Measurements from ENCODE around the gene SEC31A.
"Not testable (repeated sequence)": the region's sequence is repeated elsewhere in the genome, so short reads cannot be mapped to it uniquely, and the experiment has no call there.

SEC31A gene

DNA sequence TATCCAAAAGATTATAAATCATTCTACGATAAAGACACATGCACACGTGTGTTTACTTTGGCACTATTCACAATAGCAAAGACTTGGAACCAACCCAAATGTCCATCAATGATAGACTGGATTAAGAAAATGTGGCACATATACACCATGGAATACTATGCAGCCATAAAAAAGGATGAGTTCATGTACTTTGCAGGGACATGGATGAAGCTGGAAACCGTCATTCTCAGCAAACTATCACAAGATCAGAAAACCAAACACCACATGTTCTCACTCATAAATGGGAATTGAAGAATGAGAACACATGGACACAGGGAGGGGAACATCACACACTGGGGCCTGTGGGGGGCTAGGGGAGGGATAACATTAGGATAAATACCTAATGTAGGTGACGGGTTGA, 57.9 kb downstream of the SEC31A start:
- DNase-seq (ENCODE audit: low spot score), result not testable (repeated sequence)

DNA sequence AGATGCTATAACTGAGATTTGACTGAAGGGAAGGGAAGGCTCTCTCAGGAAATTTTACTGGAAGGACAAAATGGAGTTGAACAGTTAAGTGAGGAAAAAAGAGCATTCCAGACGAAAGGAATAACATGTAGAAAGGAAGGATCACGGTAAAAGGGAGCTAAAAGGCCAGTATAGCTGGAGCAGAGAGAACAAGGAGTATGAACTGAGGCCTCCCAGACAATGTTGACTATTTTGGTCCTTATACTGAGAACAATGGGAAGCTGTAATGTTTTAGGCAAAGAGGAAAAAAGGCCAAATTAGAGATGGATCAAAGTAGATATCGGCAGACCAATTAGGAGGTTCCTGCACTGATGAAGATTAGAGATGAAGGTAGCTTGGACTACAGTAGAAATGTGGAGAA, 65.5 kb downstream of the SEC31A start:
- DNase-seq (ENCODE audit: low spot score), result no peak

DNA sequence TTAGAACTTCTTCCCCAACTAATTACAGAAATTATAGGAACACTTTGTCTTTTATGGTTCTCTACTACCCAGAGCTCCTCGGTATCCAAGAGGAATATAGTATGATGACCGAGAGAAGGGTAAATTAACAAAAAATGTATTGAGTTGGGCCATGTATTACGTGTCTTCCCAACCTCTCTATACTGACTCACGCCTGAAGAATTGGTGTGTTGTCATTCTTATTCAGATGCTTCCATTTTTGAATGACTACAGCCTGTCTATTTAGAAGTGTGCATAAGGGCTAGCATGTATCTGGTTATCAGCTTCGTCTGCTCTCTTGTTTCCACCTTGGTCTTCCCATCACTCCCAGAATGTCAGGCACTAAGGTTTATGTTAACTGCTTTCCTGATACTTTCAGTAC, 67.9 kb downstream of the SEC31A start:
- no peak for DNase-seq (ENCODE audit: low spot score)

DNA sequence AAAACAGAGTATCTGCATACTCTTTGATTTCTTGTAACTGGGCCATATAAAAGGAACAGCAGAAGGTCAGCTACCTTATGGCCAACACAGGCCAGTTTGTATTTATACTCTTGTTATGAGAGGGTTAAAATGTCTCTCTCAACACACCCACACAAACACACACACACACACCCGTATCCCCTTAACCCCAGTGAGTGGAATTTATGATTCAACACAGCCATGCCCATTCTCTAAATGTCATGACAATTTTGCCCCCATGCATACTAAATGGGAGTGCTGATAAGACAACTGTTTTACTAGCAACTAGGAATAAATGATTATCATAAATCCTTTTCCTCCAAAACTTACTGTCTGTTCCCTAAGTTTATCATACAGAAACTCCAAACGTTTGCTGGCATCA, 70.3 kb downstream of the SEC31A start:
- no peak for DNase-seq (ENCODE audit: low spot score)

DNA sequence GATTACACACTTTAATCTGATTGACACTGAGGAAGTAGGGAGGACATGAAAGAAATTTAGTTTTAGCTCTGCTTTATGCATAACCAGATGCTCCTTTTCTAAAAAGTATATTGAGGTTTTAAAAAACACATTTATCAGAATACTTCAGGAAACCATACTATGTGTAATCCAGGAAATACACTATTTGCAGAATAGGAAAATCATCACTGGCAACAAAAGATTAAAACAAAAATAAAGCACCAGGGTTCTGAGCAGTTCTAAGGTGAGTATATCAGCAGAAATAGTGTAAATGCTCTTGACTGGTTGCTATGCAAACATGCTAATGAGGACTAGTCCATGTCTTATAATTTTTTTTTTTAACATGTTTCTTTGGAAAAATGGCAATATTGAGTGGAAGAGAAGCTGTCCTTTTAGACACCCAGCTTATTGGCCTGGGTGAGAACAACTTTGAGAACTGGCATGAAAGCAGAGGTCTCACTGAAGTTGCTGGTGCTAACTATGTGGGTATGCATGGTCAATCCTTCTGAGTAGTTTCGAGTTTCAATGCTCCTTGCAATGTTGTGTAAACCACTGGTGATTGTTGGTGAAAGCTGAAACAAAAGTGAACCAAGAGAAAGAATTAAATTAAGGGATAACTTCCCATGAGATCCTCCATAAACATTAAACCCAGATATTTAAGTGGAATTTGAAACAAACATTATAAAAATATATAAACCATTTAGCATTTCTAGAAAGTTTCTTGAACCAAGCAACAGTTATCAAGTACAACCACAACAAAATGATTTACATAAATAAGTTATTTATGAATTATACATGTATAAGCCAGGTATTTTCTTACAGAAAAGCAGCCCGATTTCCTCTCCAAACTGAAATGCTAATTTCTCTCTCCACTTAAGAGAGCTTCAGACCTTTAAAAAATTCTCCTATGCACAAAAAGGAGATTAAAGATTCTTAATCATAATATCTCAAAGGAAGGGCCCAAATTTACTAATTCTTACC, 72.0 kb downstream of the SEC31A start:
- DNase-seq (ENCODE audit: low spot score), result no peak

DNA sequence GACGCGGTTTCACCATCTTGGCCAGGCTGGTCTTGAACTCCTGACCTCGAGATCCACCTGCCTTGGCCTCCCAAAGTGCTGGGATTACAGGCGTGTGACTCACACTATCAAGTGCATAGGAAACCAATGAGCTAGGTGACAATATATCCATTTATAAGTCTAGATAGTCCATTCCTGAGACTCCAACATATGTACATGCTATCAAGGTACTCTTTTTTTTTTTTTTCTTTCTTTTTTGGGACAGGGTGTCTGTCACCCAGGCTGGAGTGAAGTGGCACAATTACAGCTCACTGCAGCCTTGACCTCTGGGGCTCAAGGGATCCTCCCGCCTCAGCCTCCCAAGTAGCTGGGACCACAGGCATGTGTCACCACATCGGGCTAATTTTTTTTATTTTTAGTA, 74.1 kb downstream of the SEC31A start:
- not testable (repeated sequence) for DNase-seq (ENCODE audit: low spot score)

DNA sequence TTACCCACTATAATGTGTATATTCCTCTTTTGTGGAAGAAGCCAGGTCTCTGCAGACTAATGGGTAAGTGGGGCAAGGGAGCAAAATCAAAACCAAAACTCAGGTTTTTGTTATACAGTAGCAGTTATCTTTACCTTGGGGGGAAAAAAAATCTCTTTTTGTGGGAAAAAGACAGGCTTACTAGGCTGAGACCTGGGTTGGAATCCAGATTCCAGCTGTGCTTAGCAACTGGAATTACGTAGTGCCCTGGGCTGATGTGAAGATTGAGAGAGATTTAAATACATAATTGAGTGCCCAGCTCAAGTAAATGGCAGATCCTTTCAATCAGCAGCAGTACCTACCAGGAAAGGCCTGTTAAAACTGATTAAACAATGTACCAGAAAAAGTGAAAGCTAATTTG, 76.9 kb downstream of the SEC31A start:
- DNase-seq (ENCODE audit: low spot score), result no peak

DNA sequence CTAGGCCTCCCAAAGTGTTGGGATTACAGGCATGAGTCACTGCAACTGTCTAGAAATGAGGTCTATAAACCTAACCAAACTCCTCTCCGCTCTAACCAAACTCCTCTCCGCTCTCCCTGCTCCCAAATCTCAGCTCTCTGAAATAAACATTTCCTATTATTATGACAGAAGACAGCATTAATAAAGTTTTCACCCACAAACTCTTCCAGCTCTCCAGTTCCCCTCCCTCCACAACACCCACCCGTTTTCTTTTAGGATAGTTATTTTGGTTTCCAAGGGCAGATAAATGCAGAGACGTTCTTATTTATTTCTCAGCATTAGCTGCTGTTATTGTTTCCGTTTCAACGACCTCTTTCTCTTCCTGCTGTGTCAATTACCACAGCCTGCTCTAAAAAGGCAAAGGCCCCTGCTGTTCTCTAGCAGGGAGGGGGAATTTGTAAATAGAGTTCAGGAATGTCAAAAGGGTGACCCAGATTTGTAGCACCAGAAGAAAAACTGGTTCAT, 79.1 kb downstream of the SEC31A start:
- DNase-seq (ENCODE audit: low spot score), result no peak

DNA sequence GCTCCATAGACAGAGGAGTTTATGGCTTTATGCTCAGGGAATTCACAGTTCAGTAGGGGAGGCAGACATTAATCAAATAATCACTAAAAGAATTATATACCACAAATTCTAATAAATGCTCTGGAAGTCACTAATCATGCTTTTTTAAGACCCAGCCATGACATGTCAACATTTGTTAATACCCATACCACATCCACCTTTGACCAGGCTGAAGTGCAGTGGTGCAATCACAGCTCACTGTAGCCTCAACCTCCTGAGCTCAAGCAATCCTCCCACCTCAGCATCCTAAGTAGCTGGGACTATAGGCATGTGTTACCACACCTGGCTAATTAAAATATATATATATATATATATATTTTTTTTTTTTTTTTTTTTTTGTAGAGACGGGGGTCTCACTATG, 79.6 kb downstream of the SEC31A start:
- DNase-seq (ENCODE audit: low spot score), result no peak

DNA sequence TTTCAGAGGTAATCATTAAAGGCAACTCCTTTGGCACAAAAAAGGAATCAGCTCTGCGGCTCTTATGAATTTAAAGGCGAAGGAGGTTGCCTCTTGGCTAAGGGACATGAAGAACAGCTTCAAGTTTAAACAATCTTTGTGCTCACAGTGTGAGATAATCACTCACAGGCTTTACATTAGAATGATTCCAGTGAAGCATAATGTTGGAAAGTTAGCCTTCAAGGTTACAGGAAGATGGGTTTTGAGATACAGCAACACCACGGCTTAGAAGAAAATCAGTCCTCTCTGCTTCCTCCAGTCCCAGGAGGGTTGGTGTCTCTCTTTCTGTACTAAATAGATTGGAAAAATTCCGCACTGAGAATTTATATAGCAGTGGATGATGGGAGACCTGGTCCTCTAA, 80.8 kb downstream of the SEC31A start:
- no peak for DNase-seq (ENCODE audit: low spot score)

DNA sequence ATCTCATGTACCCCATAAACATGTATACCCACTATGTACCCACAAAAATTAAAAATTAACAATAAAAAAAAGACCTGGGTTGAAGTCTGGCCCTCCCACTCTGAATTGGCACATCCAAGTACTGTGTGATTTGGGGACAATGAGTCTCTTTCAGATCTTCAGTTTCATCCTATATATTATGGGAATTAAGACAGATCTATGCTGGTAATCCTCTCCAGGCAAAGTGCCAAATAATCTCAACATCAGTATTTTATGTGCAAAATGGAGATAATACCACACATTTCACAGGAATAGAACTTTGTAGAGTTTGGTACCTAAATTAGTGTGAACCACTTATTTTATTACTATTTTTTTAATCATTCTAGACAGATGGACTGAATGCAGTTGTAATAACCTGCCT, 81.3 kb downstream of the SEC31A start:
- no peak for DNase-seq (ENCODE audit: low spot score)

DNA sequence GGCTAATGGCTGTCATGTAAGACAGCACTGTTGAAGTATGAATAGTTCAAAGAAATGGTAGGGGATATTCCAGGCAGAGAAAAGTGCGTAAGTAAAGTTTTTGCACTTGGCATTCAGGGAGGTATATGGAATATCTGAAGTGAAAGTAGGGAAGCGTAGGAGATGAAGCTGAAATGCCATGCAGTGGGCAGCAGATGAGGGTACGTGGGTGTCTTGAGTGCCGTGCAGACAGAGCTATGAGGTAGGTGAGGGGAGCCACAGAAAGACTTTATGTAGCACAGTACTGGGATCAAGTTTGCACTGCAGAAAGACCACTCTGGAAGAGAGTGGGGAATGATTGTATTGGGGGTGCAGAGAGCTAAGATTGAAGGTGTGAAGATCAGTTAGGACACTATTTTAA, 87.2 kb downstream of the SEC31A start:
- DNase-seq (ENCODE audit: low spot score), result no peak

DNA sequence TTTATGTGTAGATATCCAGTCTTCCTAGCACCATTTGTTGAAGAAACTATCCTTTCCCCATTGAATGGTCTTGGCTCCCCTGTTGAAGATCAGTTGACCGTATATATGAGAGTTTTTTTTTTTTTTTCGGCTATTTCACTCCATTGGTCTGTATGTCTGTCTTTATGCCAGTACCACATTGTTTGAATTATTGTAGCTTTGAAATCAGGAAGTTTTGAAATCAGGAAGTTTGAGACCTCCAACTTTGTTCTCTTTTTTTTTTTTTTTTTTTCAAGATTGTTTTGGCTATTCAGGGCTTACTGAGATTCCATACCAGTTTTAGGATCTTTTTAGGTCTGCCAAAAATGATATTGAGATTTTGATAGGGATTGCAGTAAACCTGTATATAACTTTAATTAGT, 88.0 kb downstream of the SEC31A start:
- no peak for DNase-seq (ENCODE audit: low spot score)

DNA sequence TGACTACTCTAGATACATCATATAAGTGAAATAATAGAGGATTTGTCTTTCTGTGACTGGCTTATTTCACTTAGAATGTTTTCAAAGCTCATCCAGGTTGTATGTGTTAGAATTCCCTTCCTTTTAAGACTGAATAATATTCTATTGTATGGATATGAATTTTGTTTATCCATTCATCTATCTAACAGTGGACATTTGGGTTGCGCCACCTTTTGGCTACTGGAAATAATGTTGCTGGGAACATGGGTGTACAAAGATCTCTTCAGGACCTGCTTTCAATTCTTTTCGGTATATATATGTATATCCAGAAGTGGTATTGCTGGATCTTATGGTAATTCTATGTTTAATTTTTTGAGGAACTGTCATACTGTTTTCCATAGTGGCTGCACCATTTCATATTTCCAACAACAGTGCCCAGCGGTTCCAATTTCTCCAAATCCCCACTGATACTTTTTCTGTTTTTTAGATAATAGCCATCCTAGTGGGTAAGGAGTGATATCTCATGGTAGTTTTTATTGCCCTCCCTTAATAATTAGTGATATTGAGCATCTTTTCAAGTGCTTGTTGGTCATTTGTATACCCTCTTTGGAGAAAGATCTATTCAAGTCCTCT, 88.9 kb downstream of the SEC31A start:
- DNase-seq (ENCODE audit: low spot score), result peak; percentile 46

DNA sequence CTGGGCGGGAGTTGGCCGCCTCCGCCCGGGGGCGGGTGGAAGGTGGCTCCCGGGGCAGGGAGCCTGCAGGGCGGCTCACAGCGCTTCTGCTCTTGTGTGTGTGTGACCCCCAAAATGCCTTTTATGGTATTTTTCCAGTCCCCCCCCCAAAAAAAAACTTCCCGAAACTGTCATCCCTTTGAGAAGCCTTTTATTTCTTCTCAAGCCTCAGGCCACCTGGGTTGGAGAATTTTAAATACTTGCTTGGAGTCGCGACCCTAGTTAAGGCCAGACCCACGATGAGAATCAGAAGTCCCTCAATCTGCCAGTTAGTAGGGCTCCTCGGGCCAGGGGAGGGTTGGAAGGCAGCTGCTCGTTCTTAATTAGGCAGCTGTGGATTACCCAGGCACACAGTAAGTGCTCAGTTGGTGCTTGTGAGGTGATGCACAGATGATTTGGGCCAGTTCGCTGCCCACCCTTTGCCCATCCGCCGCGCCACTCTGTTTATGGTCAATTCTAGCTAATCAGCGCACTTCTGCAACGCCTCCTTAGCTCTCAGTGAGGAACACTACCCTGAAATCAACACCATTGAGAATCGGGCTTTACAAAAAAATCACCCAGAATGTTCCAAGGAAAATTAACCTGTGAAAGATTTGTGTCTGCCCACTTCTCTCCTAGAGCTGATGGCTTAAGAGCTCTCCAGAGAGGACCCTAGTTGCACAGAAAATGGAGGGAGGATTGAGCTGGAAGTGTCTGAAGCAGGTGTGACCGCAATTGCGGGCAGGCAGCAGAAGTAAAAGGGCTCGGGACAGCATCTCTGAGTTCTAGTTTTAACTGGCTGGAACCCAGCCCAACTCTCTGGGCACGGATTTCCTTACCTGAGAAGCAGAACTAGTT, 91.7 kb downstream of the SEC31A start:
- no peak for DNase-seq (ENCODE audit: low spot score)

DNA sequence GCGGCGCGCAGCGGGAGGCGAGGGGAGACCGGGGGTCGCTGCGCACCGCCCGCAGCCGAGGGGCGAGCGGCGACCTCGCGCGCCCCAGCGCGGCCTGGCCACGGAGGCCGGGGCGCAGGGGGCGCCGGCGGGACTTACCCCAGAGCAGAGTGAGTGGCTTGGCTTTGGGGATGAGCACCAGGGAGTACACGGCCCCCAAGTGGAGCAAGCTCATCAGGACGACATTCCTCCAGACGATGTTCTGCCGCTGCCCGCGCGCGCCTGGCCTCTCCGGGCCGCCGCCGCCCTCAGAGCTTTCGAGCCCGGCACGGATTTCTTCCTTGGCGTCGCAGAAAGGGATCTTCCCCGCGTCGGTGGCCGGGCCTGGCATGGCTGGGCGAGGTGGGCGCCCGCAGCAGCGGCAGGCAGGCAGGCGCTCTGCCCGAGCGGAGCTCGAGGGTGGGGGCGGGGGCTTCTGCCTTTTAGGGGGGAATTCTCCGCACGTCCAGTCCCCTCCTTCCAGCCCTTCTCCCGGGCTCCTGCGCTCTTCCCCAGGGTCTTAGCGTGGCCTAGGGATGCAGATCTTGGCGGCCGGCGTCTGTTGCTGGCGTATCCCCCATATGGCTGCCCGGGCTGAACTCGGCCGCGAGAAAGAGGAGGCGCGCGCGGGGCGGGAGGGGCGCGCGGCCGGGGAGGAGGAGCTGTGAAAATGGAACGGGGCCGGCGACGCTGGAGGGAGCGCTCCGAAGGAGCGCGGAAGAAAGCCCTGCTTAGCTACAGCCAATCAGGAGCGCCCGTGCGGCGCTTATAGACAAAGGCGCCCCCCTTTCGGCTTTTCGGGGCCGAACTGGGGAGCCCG, 92.6 kb downstream of the SEC31A start, which contains the start of gene SCD5:
Gene SCD5, minus strand, starts transcription at position 629 of the 838 bp plus-strand sequence. Its CDS starts 259 bp downstream, at position 370.
- DNase-seq (ENCODE audit: low spot score), result peak; percentile 90

DNA sequence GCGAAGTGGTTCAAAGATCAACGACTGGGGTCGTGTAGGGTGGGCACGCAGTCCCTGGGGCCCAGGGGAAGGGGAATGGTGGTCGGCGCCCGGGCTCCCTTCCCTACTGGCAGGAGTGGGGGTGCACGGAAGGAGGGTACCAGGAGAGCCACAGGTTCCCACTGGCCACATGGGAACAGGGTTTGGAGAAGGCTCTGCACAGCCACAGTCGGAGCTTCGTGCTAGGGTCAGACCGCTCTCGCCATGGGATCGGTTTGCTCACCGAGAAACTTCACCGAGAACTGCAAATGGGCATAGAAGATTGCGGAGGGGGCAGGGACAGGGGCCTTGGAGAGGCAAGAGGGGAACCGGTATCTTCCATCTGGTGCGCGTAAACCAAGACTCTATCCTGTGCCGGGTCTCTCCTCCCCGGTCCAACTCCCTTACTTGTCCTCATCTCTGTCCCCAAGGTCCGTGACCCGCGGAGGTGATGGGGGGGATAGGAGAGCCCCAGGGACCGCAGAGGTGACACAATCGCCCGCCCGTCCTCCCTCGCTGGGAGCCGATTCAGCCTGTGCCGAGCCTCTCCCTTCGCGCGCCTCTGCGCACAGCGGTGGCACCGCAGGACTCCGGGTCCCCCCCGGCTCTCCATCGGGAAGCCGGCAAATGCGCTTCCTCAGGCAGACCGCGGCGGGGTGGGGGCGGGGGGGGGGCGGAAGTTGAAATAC, 93.4 kb downstream of the SEC31A start:
- DNase-seq (ENCODE audit: low spot score), result peak; percentile 33

DNA sequence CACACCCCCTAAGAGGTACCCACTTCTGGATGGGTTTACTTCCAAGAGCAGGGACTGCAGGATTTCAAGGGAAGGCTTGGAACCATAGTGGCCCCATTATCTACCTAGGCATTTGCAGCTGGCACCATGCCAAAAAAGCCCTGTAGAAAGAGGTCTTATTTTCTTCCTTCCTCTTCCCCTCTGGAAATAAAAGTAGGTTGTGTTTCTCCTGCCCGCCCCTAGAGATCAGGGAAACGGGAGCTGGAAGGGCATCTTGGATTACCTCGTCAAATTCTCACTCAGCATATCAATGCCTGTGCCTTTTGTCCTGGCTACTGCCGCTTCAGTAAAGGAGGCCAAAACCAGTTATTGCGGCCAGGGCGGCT, 93.9 kb downstream of the SEC31A start:
- no peak for DNase-seq (ENCODE audit: low spot score)

DNA sequence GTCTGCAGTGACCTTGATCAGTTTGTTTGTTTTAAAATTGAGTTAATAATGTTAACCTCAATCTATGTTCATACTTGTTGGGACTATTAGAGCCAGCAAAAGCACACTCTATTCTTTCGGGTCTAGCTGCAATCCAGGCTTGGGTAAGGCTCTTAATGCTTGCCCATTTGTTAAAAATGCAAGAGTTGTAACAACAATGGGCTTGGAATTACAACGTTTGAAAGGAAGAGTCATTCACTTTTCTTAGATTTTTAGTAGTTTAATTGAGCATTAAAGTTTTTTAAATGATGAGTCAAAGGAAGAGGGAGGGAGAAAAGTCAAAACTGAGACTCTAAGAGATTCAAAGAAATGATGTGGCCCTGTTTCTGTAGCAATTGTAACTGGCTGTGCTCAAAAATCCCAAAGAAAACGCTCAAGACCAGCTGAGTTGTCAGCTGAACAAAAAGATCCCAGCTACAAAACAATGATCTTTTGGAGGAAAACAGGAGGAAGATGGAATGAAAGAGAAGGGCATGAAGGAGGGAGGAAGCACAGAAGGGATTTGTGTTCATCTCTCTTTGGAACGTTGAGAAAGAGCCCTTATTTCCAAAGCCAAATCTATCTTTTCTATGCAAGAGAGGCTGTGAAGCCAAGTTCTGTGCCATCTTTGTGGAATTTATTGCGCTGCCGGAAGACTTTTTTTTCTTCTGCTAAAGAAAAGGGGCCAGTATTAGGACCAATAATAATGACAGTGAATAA, 97.9 kb downstream of the SEC31A start:
- peak; percentile 8 for DNase-seq (ENCODE audit: low spot score)

DNA sequence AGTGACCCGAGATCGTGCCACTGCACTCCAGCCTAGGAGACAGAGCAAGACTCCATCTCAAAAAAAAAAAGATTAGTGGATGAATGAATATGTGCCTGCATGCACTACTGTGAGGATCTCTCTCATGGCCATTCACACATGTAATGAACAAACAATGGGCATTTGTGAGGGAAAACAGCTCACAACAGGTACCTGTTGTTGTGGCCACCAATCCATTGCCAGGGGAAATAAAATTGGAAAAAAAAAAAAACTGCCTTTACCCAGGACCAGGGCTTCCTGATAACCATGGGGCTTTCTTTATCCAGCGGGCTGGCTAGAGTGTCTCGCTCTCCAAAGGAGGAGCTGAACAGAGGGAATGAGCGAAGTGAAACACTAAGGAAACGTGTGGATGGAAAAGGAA, 99.8 kb downstream of the SEC31A start:
- no peak for DNase-seq (ENCODE audit: low spot score)
